Naive thymus-derived CD4-positive, alpha-beta T cell (primary cell): Measurements from ENCODE around the gene HECTD4. TPM values are rescaled to one million over a fixed set of nuclear protein-coding genes. Genes with fewer than 3 reads are reported as not detected.

Experiments used
- ATAC-seq: fragments of 150-1000 bp; cut with Tn5 transposase; 2 replicates; pipeline ENCODE4 v1.10.0; 2021; ENCODE audit warnings: mild to moderate bottlenecking, moderate library complexity
- CTCF ChIA-PET: fragments of 350-600 bp; sonication (Branson Sonifier 250); formaldehyde crosslinking; loops from one replicate; lab custom pipeline; 2021; ENCODE audit warnings: antibody characterized with exemption; lab: Charles Lee
- POLR2A ChIA-PET: fragments of 350-600 bp; sonication (Branson Sonifier 250); formaldehyde crosslinking; loops from one replicate; lab custom pipeline; 2021; ENCODE audit warnings: antibody characterized with exemption, inconsistent platforms; lab: Charles Lee
- DNase-seq, 9 donors: peaks; one replicate each; pipeline versions ENCODE4 v3.0.0 to v3.0.0-alpha.2; 2020 to 2022; ENCODE audit warnings: mixed read lengths in 1 of 9
- H3K27ac ChIP-seq: one replicate; pipeline ENCODE4 v1.7.0; 2013; ENCODE audit warnings: mild to moderate bottlenecking, low read depth, low read length, moderate library complexity
- H3K27me3 ChIP-seq, 2 donors: one replicate each; pipeline ENCODE4 v1.7.0; 2013; ENCODE audit warnings: low read length in 2 of 2, mild to moderate bottlenecking in 2 of 2, moderate library complexity in 2 of 2; ENCODE audit not compliant: control insufficient read depth in 2 of 2, insufficient read depth in 2 of 2
- H3K36me3 ChIP-seq, 3 experiments: 1 replicate in 2 of 3; 2 replicates in 1 of 3; pipeline ENCODE4 v1.7.0; 2013; ENCODE audit warnings: low read length in 3 of 3, mild to moderate bottlenecking in 3 of 3, moderate library complexity in 1 of 3; ENCODE audit not compliant: insufficient read depth in 3 of 3, control insufficient read depth in 2 of 3
- H3K4me1 ChIP-seq, 2 donors: one replicate each; pipeline ENCODE4 v1.7.0; 2013; ENCODE audit warnings: low read length in 2 of 2, mild to moderate bottlenecking in 2 of 2, moderate library complexity in 1 of 2; ENCODE audit not compliant: control insufficient read depth in 2 of 2, insufficient read depth in 2 of 2
- H3K4me3 ChIP-seq: 2 replicates; pipeline ENCODE4 v1.7.0; 2013; ENCODE audit warnings: mild to moderate bottlenecking, low read length
- H3K9me3 ChIP-seq, 3 experiments: 1 replicate in 2 of 3; 2 replicates in 1 of 3; pipeline ENCODE4 v1.7.0; 2013; ENCODE audit warnings: low read length in 3 of 3; ENCODE audit not compliant: control insufficient read depth in 2 of 3
- H3K27ac Mint-ChIP-seq, 9 donors: one replicate each; pipeline ENCODE4 v1.8.0; 2020 to 2022; ENCODE audit warnings: mixed read lengths in 9 of 9, mild to moderate bottlenecking in 8 of 9, moderate library complexity in 5 of 9, inconsistent platforms in 2 of 9
- H3K27me3 Mint-ChIP-seq, 5 donors: one replicate each; pipeline ENCODE4 v1.8.0; 2021 to 2022; ENCODE audit warnings: mixed read lengths in 5 of 5, mild to moderate bottlenecking in 1 of 5
- H3K36me3 Mint-ChIP-seq, 5 donors: one replicate each; pipeline ENCODE4 v1.8.0; 2020 to 2022; ENCODE audit warnings: mixed read lengths in 5 of 5, mild to moderate bottlenecking in 3 of 5, inconsistent platforms in 1 of 5
- H3K4me1 Mint-ChIP-seq, 7 donors: one replicate each; pipeline ENCODE4 v1.8.0; 2020 to 2022; ENCODE audit warnings: mixed read lengths in 7 of 7, mild to moderate bottlenecking in 3 of 7, inconsistent platforms in 1 of 7
- H3K4me3 Mint-ChIP-seq, 10 donors: one replicate each; pipeline ENCODE4 v1.8.0; 2020 to 2022; ENCODE audit warnings: mild to moderate bottlenecking in 10 of 10, mixed read lengths in 10 of 10, moderate library complexity in 6 of 10, inconsistent platforms in 2 of 10
- H3K9me3 Mint-ChIP-seq, 11 donors: one replicate each; pipeline ENCODE4 v1.8.0; 2020 to 2022; ENCODE audit warnings: mixed read lengths in 11 of 11, mild to moderate bottlenecking in 4 of 11, inconsistent platforms in 1 of 11, moderate library complexity in 1 of 11
- intact Hi-C, 2 donors: fragments of 100-400 bp; cut with micrococcal nuclease; formaldehyde crosslinking; loops; one replicate each; pipeline ENCODE4 v1.15.1; 2023
- polyA plus RNA-seq, 2 donors: library from polyadenylated mRNA; unstranded; fragments of 300-500 nt; fragmentation: Illumina TruSeq; gene quantifications; one replicate each; pipeline ENCODE4 v1.2.3, GENCODE V29; 2021
- total RNA-seq, 6 experiments: library from RNA in 5 of 6; stranded (reverse) in 5 of 6; gene quantifications; 1 replicate in 5 of 6; 2 replicates in 1 of 6; pipeline ENCODE4 v1.2.3 and lab custom pipeline; 2021 to 2026

The HECTD4 gene
- total and polyA plus RNA-seq, 7 experiments from 2014 or later, result 3.1 to 57.7 (median 47.9) TPM

DNA sequence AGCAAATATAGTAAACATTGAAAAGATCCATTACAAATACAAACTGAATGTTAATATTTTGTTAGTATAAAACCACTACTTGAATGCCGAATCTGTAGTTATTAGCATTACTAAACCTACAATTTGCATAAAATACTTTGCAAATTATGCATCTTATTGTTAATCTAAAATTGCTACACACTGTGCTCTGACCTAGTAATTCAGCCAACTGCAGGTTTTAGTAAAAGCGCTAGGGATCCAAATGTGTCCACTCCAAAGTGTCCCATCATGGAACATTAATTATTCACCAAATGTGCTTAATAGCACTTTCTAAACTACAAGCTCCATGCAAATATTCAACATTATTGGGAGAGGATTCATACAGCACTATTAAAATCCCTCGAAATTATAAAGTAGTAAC lies 14.3 kb downstream of the HECTD4 start:
- Histone ChIP-seq H3K9me3 (no peaks in the 10 kb centered on the region), H3K27me3 (no peaks in the 10 kb centered on the region), H3K36me3 (no peaks in the 10 kb centered on the region), H3K27ac (no peak overlapping the region), H3K4me1 (no peaks in the 10 kb centered on the region), H3K4me3 (no peak overlapping the region)
- intact Hi-C loops, result no loop called here
- H3K4me1 Mint-ChIP-seq, result peaks cover 5 to 25% (median 17%) of the 10 kb centered on the region in 7 donors
- DNase-seq, result no peak
- ATAC-seq, result no peak
- H3K27me3 Mint-ChIP-seq, result no peaks in the 10 kb centered on the region
- H3K36me3 Mint-ChIP-seq, result no peaks in the 10 kb centered on the region
- ChIA-PET CTCF (no interaction called here), POLR2A (no interaction called here)
- H3K9me3 Mint-ChIP-seq, result no peaks in the 10 kb centered on the region
- H3K4me3 Mint-ChIP-seq, result no peak overlapping the region
- H3K27ac Mint-ChIP-seq, result no peak overlapping the region

DNA sequence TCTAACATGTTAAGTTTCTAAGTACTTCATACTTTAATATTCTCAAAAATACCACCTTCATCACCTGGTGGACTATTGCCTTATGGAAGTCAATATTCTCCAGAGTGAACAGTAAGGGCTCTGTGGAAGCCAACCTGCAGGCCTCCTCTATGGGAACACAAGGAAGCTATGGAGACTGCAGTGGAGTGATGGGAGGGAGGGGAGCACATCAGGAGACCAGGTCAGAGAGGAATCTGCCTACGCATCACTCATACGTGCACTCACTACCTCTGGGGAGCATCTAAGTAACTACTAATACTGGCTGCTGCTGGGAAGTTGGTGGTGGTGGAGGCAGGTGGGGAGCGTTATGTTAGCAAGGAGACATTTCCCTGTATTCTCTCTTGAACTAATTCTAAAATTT lies 19.9 kb downstream of the HECTD4 start:
- H3K4me1 Mint-ChIP-seq, result peaks cover 0 to 19% (median 13%) of the 10 kb centered on the region in 7 donors
- H3K4me3 ChIP-seq, result no peak overlapping the region
- no peak overlapping the region for H3K4me3 Mint-ChIP-seq
- no peak overlapping the region for H3K27ac Mint-ChIP-seq
- peaks cover 0 to 1% (median 0%) of the 10 kb centered on the region in 11 donors for H3K9me3 Mint-ChIP-seq
- no peaks in the 10 kb centered on the region for H3K36me3 ChIP-seq
- ChIA-PET POLR2A (no interaction called here), CTCF (no interaction called here)
- H3K4me1 ChIP-seq, result no peaks in the 10 kb centered on the region
- H3K27ac ChIP-seq, result no peak overlapping the region
- DNase-seq (no peak), ATAC-seq (no peak)
- H3K27me3 ChIP-seq, result no peaks in the 10 kb centered on the region
- H3K27me3 Mint-ChIP-seq, result no peaks in the 10 kb centered on the region
- peaks cover 0 to 5% (median 3%) of the 10 kb centered on the region in 5 donors for H3K36me3 Mint-ChIP-seq
- no peaks in the 10 kb centered on the region for H3K9me3 ChIP-seq
- intact Hi-C loops, result no loop called here

DNA sequence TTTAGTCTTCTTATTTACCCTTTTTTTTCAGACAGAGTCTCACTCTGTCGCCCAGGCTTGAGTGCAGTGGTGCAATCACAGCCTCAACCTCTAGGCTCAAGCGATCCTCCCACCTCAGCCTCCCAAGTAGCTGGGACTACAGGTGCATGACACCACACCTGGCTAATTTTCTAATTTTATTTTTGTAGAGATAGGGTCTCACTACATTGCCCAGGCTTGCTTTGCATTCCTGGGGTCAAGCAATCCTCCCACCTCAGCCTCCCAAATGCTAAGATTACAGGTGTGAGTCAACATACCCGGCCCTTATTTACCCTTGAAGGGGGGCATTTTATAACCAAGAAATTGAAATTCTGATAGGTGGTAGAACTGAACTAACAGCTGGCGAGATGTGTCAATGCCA lies 21.0 kb downstream of the HECTD4 start:
- intact Hi-C loops, result no loop called here
- Mint-ChIP-seq H3K4me3 (no peak overlapping the region), H3K27ac (no peak overlapping the region), H3K36me3 (peaks cover 0 to 5% (median 3%) of the 10 kb centered on the region in 5 donors), H3K4me1 (peaks cover 0 to 25% (median 16%) of the 10 kb centered on the region in 7 donors), H3K27me3 (no peaks in the 10 kb centered on the region), H3K9me3 (peaks cover 0 to 1% (median 0%) of the 10 kb centered on the region in 11 donors)
- H3K27ac ChIP-seq, result no peak overlapping the region
- no peaks in the 10 kb centered on the region for H3K36me3 ChIP-seq
- no peak overlapping the region for H3K4me3 ChIP-seq
- DNase-seq, result no peak
- H3K9me3 ChIP-seq, result no peaks in the 10 kb centered on the region
- CTCF ChIA-PET, result no interaction called here
- ATAC-seq, result no peak
- no peaks in the 10 kb centered on the region for H3K4me1 ChIP-seq
- POLR2A ChIA-PET, result no interaction called here
- H3K27me3 ChIP-seq, result no peaks in the 10 kb centered on the region

DNA sequence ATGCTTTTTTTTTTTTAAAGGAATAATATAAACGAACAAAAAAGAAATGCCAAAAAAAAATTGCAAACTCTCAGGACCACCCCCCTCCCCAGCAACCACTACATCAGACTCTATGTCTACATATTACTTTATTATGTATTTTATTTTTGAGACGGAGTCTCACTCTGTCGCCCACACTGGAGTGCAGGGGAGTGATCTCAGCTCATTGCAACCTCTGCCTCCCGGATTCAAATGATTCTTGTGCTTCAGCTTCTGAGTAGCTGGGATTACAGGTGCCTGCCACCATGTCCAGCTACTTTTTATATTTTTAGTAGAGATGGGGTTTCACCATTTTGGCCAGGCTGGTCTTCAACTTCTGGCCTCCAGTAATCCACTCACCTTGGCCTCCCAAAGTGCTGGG lies 22.9 kb downstream of the HECTD4 start:
- Mint-ChIP-seq H3K9me3 (peaks cover 0 to 2% (median 0%) of the 10 kb centered on the region in 11 donors), H3K27ac (no peak overlapping the region), H3K4me1 (peaks cover 6 to 28% (median 21%) of the 10 kb centered on the region in 7 donors), H3K27me3 (no peaks in the 10 kb centered on the region), H3K36me3 (peaks cover 0 to 11% (median 3%) of the 10 kb centered on the region in 5 donors), H3K4me3 (no peak overlapping the region)
- Histone ChIP-seq H3K27ac (no peak overlapping the region), H3K4me3 (no peak overlapping the region), H3K27me3 (no peaks in the 10 kb centered on the region), H3K9me3 (no peaks in the 10 kb centered on the region), H3K4me1 (no peaks in the 10 kb centered on the region), H3K36me3 (no peaks in the 10 kb centered on the region)
- intact Hi-C loops, result no loop called here
- ATAC-seq (no peak), DNase-seq (no peak)
- ChIA-PET POLR2A (no interaction called here), CTCF (no interaction called here)

DNA sequence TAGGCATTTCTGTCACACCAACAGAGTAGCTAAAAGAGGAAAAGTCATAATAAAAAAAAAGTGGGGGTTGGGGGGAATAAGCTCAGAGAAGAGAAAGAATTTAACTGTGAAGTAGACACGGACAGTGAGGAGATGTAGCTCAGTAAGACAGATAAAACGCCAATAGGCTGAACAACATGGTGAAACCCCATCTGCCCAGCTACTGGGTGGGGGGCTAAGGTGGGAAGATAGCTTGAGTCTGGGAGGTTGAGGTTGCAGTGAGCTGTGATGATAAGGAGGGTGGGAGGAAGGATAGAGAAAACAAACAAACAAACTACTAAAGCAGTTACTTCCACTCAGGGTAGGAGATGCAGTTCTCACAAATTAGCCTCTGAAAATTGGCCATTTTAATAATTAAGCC lies 25.0 kb downstream of the HECTD4 start:
- Histone ChIP-seq H3K9me3 (no peaks in the 10 kb centered on the region), H3K27me3 (no peaks in the 10 kb centered on the region), H3K36me3 (no peaks in the 10 kb centered on the region), H3K4me1 (no peaks in the 10 kb centered on the region), H3K27ac (no peak overlapping the region), H3K4me3 (no peak overlapping the region)
- no peak for ATAC-seq
- Mint-ChIP-seq H3K27ac (peak overlapping the region in 3 of 9 donors; percentile 3 to 56 (median 51)), H3K4me1 (peaks cover 14 to 43% (median 38%) of the 10 kb centered on the region in 7 donors), H3K4me3 (no peak overlapping the region), H3K9me3 (peaks cover 0 to 2% (median 0%) of the 10 kb centered on the region in 11 donors), H3K27me3 (no peaks in the 10 kb centered on the region), H3K36me3 (peaks cover 0 to 13% (median 3%) of the 10 kb centered on the region in 5 donors)
- DNase-seq, result no peak
- intact Hi-C loops, result no loop called here
- POLR2A ChIA-PET, result no interaction called here
- CTCF ChIA-PET, result interaction anchor here (1.1 kb wide), 1 partner anchor 30 kb away, joined by 3 read pairs; no protein-coding TSS in a partner anchor

DNA sequence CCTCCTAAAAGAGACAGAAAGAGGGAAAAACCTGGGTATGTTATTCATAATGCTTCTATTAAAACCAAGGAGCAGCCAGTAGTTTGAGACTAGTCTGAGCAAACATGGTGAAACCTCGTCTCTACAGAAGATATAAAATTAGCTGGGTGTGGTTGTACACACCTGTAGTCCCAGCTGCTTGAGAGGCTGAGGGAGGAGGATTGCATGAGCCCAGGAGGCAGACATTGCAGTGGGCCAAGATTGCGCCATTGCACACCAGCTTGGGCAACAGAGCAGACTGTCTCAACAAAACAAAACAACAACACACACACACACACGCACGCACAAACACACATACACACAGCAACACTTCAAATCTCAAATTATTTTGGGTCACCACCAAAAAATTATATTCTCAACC lies 27.8 kb downstream of the HECTD4 start:
- Mint-ChIP-seq H3K9me3 (peaks cover 0 to 2% (median 0%) of the 10 kb centered on the region in 11 donors), H3K27ac (peak overlapping the region in 1 of 9 donors; percentile 63), H3K4me1 (peaks cover 16 to 56% (median 41%) of the 10 kb centered on the region in 7 donors), H3K4me3 (peak overlapping the region in 1 of 10 donors; percentile 6), H3K27me3 (no peaks in the 10 kb centered on the region), H3K36me3 (peaks cover 0 to 13% (median 0%) of the 10 kb centered on the region in 5 donors)
- Histone ChIP-seq H3K36me3 (no peaks in the 10 kb centered on the region), H3K27ac (no peak overlapping the region), H3K4me3 (no peak overlapping the region), H3K27me3 (no peaks in the 10 kb centered on the region), H3K9me3 (no peaks in the 10 kb centered on the region), H3K4me1 (no peaks in the 10 kb centered on the region)
- ChIA-PET CTCF (no interaction called here), POLR2A (no interaction called here)
- ATAC-seq (no peak), DNase-seq (no peak)
- intact Hi-C loops, result no loop called here

DNA sequence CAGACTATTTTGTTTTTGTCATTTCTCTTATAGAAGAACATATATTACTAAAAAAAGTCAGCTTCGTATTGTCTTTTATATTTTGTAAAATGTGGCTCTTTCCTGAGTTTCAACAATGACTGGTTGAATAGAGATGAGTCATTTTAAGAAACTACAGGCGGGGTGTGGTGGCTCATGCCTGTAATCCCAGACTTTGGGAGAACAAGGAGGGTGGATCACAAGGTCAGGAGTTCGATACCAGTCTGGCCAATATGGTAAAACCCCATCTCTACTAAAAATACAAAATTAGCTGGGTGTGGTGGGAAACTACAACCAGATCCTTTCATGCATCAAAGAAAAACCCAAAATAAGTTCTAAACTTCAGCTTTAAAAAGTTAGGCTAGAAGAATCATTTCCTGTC lies 28.8 kb downstream of the HECTD4 start:
- H3K27me3 Mint-ChIP-seq, result no peaks in the 10 kb centered on the region
- H3K4me1 ChIP-seq, result no peaks in the 10 kb centered on the region
- ChIA-PET POLR2A (no interaction called here), CTCF (no interaction called here)
- H3K4me3 Mint-ChIP-seq, result peak overlapping the region in 1 of 10 donors; percentile 29
- ATAC-seq (no peak), DNase-seq (no peak)
- H3K9me3 ChIP-seq, result no peaks in the 10 kb centered on the region
- H3K9me3 Mint-ChIP-seq, result peaks cover 0 to 2% (median 0%) of the 10 kb centered on the region in 11 donors
- H3K36me3 Mint-ChIP-seq, result peaks cover 0 to 11% (median 0%) of the 10 kb centered on the region in 5 donors
- H3K4me1 Mint-ChIP-seq, result peaks cover 16 to 55% (median 39%) of the 10 kb centered on the region in 7 donors
- peak overlapping the region in 1 of 9 donors; percentile 11 for H3K27ac Mint-ChIP-seq
- no peaks in the 10 kb centered on the region for H3K27me3 ChIP-seq
- H3K4me3 ChIP-seq, result no peak overlapping the region
- H3K36me3 ChIP-seq, result no peaks in the 10 kb centered on the region
- intact Hi-C loops, result no loop called here
- no peak overlapping the region for H3K27ac ChIP-seq
